HepG2 (cell line): Measurements from ENCODE around the gene WNT5B. TPM values are rescaled to one million over a fixed set of nuclear protein-coding genes. Genes with fewer than 3 reads are reported as not detected.

ENCODE experiments used
- AKAP8 ChIP-seq: sonication (generic); formaldehyde crosslinking; IDR thresholded peaks from 2 replicates; pipeline ENCODE4 v1.5.1; 2020; ENCODE audit warnings: mild to moderate bottlenecking, missing genetic modification reagents
- CEBPG ChIP-seq: IDR thresholded peaks from 2 replicates; pipeline ENCODE4 v1.6.1; 2016
- FOXA3 ChIP-seq: IDR thresholded peaks from 2 replicates; pipeline ENCODE4 v1.6.1; 2016; ENCODE audit warnings: missing genetic modification reagents, missing compliant biosample characterization
- HOXA9 ChIP-seq: sonication (generic); formaldehyde crosslinking; IDR thresholded peaks from 2 replicates; pipeline ENCODE4 v1.8.1; 2022; ENCODE audit warnings: missing genetic modification reagents, mild to moderate bottlenecking, moderate library complexity, borderline replicate concordance
- POGZ ChIP-seq: sonication (generic); formaldehyde crosslinking; IDR thresholded peaks from 2 replicates; pipeline ENCODE4 v1.4.0; 2020; ENCODE audit warnings: mild to moderate bottlenecking, missing genetic modification reagents
- POLR2AphosphoS5 ChIP-seq: IDR thresholded peaks from 2 replicates; pipeline ENCODE4 v1.6.1; 2012; ENCODE audit warnings: low read depth, low read length
- SRSF1 ChIP-seq: fragments of 200-400 bp; formaldehyde crosslinking; optimal IDR thresholded peaks from 2 replicates; pipeline ENCODE3; 2017; ENCODE audit warnings: mild to moderate bottlenecking, low read depth, low read length, moderate library complexity
- SSRP1 ChIP-seq: IDR thresholded peaks from 2 replicates; pipeline ENCODE4 v1.6.1; 2016; ENCODE audit warnings: control low read depth
- ZIK1 ChIP-seq: sonication (generic); formaldehyde crosslinking; IDR thresholded peaks from 2 replicates; pipeline ENCODE4 v1.5.0; 2020; ENCODE audit warnings: mild to moderate bottlenecking, low read depth, missing genetic modification reagents, borderline replicate concordance
- ZNF225 ChIP-seq: sonication (generic); formaldehyde crosslinking; IDR thresholded peaks from 2 replicates; pipeline ENCODE4 v1.4.0; 2020; ENCODE audit warnings: mild to moderate bottlenecking, missing genetic modification reagents
- ZNF24 ChIP-seq: fragments of 450-650 bp; IDR thresholded peaks from 2 replicates; pipeline ENCODE4 v1.6.1; 2017; ENCODE audit warnings: antibody characterized with exemption, mild to moderate bottlenecking
- ZNF333 ChIP-seq: sonication (generic); formaldehyde crosslinking; IDR thresholded peaks from 2 replicates; pipeline ENCODE4 v1.4.0; 2020; ENCODE audit warnings: mild to moderate bottlenecking, missing genetic modification reagents, borderline replicate concordance
- ZNF34 ChIP-seq: sonication (generic); formaldehyde crosslinking; IDR thresholded peaks from 2 replicates; pipeline ENCODE4 v1.4.0; 2020; ENCODE audit warnings: mild to moderate bottlenecking, missing genetic modification reagents, borderline replicate concordance
- ZNF549 ChIP-seq: sonication (generic); formaldehyde crosslinking; IDR thresholded peaks from 2 replicates; pipeline ENCODE4 v1.5.0; 2020; ENCODE audit warnings: missing genetic modification reagents
- ZNF615 ChIP-seq: sonication (generic); formaldehyde crosslinking; IDR thresholded peaks from 2 replicates; pipeline ENCODE4 v1.5.0; 2020; ENCODE audit warnings: mild to moderate bottlenecking, missing genetic modification reagents, borderline replicate concordance
- polyA plus RNA-seq, 8 experiments: library from polyadenylated mRNA; depleted of rRNA in 3 of 8; stranded (reverse) in 7 of 8; unstranded in 1 of 8; fragments of >200 nt; fragmentation: Illumina TruSeq in 4 of 8; extraction: Trizol in 4 of 8; gene quantifications; 2 replicates each; pipeline versions ENCODE4 v1.2.1 to v1.2.3, GENCODE V29; 2011 to 2016; ENCODE audit warnings: low read depth in 4 of 8, missing spikeins in 1 of 8, mixed read lengths in 1 of 8; ENCODE audit not compliant: insufficient read depth in 1 of 8
- total RNA-seq, 5 experiments: library from RNA; depleted of rRNA; stranded (reverse); fragments of >200 nt; fragmentation: Illumina TruSeq; extraction: Trizol; gene quantifications; 2 replicates each; pipeline ENCODE4 v1.2.3, GENCODE V29; 2016; ENCODE audit warnings: low read depth in 1 of 5
- TF ChIP-seq, protein P1 (sequence below): sonication (generic); formaldehyde crosslinking; IDR thresholded peaks from 2 replicates; pipeline ENCODE4 v1.4.0; 2020; ENCODE audit warnings: missing genetic modification reagents
- TF ChIP-seq, protein P2 (sequence below): sonication (generic); formaldehyde crosslinking; IDR thresholded peaks from 2 replicates; pipeline ENCODE4 v1.4.0; 2020; ENCODE audit warnings: missing genetic modification reagents, low read depth, mild to moderate bottlenecking, borderline replicate concordance
- TF ChIP-seq, protein P3 (sequence below): sonication (generic); formaldehyde crosslinking; IDR thresholded peaks from 2 replicates; pipeline ENCODE4 v1.4.0; 2020; ENCODE audit warnings: missing genetic modification reagents
- TF ChIP-seq, protein P4 (sequence below): sonication (generic); formaldehyde crosslinking; IDR thresholded peaks from 2 replicates; pipeline ENCODE4 v1.4.0; 2020; ENCODE audit warnings: missing genetic modification reagents, borderline replicate concordance

WNT5B gene
- total and polyA plus RNA-seq, 2 of the 13 experiments (the other 11 are each of a cell fraction or from before 2014, with no cell fraction given): 0.04 TPM; not detected in 1

DNA sequence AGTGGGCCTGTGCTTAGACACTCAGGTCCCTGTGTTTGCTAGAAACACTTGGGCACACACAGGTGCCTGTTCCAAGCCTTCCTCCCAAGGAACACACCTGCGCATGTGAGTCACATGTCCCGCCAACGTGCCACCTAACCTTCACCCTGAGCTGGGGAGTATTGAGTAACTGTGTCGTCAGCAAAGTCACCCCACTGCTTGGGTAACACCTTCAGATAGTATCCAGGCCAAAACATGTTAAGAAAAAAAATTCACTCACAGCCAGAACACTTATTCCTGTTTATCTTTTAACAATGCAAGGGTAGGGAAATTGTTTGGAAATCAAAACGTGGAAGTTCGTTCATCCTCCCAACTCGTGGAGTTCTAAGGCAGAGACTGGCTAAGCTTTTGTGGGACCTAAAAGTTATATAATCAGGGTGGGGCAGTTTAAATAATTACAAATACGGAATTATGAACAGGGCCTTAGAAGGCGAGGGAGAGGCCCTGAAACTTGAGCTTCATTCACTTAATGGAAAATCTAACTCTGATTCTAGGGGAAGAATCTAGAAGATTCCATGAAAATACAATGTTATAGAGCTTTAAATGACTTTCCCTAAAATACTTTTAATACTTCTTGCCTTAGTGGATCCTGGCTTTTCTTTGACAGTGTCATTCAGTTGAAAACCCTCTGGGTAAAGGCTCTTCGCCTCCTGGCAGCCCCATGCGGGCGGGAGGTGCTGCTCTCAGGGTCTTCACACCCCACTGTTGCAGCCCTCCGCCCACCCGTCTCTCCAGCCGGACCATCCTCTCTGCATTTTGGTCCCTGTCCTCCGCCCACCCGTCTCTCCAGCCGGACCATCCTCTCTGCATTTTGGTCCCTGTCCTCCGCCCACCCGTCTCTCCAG lies 31.5 kb downstream of the WNT5B start (continued):
- no peak for TF ChIP-seq ZNF333 (CRISPR knock-in tag)
- TF ChIP-seq ZIK1 (CRISPR knock-in tag): no peak
- TF ChIP-seq, protein P1, sequence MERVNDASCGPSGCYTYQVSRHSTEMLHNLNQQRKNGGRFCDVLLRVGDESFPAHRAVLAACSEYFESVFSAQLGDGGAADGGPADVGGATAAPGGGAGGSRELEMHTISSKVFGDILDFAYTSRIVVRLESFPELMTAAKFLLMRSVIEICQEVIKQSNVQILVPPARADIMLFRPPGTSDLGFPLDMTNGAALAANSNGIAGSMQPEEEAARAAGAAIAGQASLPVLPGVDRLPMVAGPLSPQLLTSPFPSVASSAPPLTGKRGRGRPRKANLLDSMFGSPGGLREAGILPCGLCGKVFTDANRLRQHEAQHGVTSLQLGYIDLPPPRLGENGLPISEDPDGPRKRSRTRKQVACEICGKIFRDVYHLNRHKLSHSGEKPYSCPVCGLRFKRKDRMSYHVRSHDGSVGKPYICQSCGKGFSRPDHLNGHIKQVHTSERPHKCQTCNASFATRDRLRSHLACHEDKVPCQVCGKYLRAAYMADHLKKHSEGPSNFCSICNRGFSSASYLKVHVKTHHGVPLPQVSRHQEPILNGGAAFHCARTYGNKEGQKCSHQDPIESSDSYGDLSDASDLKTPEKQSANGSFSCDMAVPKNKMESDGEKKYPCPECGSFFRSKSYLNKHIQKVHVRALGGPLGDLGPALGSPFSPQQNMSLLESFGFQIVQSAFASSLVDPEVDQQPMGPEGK: peak; percentile 59; the same call in 1 of the 2 replicates
- TF ChIP-seq, protein P2, sequence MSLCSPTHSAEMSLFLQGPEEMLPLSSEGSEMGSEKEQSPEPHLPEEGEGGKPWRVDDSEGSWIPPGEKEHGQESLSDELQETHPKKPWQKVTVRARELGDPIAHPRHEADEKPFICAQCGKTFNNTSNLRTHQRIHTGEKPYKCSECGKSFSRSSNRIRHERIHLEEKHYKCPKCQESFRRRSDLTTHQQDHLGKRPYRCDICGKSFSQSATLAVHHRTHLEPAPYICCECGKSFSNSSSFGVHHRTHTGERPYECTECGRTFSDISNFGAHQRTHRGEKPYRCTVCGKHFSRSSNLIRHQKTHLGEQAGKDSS (CRISPR knock-in tag): no peak
- TF ChIP-seq POGZ (CRISPR knock-in tag): no peak
- no peak for TF ChIP-seq AKAP8 (CRISPR knock-in tag)
- no peak for TF ChIP-seq SRSF1
- TF ChIP-seq CEBPG (CRISPR knock-in tag): peak; percentile 93
- TF ChIP-seq ZNF549 (CRISPR knock-in tag): no peak
- TF ChIP-seq, protein P3, sequence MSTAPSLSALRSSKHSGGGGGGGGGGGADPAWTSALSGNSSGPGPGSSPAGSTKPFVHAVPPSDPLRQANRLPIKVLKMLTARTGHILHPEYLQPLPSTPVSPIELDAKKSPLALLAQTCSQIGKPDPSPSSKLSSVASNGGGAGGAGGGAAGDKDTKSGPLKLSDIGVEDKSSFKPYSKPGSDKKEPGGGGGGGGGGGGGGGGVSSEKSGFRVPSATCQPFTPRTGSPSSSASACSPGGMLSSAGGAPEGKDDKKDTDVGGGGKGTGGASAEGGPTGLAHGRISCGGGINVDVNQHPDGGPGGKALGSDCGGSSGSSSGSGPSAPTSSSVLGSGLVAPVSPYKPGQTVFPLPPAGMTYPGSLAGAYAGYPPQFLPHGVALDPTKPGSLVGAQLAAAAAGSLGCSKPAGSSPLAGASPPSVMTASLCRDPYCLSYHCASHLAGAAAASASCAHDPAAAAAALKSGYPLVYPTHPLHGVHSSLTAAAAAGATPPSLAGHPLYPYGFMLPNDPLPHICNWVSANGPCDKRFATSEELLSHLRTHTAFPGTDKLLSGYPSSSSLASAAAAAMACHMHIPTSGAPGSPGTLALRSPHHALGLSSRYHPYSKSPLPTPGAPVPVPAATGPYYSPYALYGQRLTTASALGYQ (CRISPR knock-in tag): no peak
- TF ChIP-seq HOXA9 (CRISPR knock-in tag): no peak
- no peak for TF ChIP-seq ZNF34 (CRISPR knock-in tag)
- TF ChIP-seq, protein P4, sequence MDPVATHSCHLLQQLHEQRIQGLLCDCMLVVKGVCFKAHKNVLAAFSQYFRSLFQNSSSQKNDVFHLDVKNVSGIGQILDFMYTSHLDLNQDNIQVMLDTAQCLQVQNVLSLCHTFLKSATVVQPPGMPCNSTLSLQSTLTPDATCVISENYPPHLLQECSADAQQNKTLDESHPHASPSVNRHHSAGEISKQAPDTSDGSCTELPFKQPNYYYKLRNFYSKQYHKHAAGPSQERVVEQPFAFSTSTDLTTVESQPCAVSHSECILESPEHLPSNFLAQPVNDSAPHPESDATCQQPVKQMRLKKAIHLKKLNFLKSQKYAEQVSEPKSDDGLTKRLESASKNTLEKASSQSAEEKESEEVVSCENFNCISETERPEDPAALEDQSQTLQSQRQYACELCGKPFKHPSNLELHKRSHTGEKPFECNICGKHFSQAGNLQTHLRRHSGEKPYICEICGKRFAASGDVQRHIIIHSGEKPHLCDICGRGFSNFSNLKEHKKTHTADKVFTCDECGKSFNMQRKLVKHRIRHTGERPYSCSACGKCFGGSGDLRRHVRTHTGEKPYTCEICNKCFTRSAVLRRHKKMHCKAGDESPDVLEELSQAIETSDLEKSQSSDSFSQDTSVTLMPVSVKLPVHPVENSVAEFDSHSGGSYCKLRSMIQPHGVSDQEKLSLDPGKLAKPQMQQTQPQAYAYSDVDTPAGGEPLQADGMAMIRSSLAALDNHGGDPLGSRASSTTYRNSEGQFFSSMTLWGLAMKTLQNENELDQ (CRISPR knock-in tag): no peak
- no peak for TF ChIP-seq POLR2AphosphoS5
- TF ChIP-seq FOXA3: peak; percentile 69; the same call in 1 of the 2 replicates
- no peak for TF ChIP-seq ZNF615
- no peak for TF ChIP-seq SSRP1
- TF ChIP-seq ZNF225: no peak
- TF ChIP-seq ZNF24: no peak
